C1 segment of cervical spinal cord (tissue), 14 donors: ENCODE results near the gene GDPGP1.

Source experiments
- DNase-seq, 14 donors: peaks; one replicate each; lab custom pipeline; 2025; lab: John Stamatoyannopoulos, UW

The GDPGP1 gene

GRCh38 chr15:90294601-90295269 lies 60.7 kb downstream of the GDPGP1 start:
- DNase-seq: peak in 1 of 14 donors; percentile 17

GRCh38 chr15:90295270-90295648 lies 61.2 kb downstream of the GDPGP1 start:
- peak in 1 of 14 donors; percentile 17 for DNase-seq
